ENCODE measurements around the gene ETV3L.

DNA sequence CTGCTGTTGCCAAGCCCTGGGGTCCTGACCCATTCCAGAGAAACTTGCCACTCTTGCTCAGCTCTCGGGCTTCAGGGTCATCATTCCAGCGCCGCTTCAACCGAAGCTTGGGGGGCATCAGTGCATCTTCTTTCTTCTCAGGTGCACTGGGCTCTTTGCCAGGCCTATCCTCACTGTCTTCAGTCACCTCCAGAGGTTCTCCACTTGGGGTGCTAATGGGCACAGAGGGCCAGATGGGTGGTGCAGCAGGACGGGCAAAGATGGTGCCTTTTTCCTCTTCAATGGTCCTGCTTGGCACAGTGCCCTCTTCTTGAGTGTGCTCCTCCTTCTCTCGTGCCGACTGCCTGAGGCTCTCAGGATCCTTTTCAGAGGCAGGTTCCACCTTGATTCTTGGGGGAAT lies 25.2 kb upstream of the ETV3L start:
- TF ChIP-seq, protein P1, sequence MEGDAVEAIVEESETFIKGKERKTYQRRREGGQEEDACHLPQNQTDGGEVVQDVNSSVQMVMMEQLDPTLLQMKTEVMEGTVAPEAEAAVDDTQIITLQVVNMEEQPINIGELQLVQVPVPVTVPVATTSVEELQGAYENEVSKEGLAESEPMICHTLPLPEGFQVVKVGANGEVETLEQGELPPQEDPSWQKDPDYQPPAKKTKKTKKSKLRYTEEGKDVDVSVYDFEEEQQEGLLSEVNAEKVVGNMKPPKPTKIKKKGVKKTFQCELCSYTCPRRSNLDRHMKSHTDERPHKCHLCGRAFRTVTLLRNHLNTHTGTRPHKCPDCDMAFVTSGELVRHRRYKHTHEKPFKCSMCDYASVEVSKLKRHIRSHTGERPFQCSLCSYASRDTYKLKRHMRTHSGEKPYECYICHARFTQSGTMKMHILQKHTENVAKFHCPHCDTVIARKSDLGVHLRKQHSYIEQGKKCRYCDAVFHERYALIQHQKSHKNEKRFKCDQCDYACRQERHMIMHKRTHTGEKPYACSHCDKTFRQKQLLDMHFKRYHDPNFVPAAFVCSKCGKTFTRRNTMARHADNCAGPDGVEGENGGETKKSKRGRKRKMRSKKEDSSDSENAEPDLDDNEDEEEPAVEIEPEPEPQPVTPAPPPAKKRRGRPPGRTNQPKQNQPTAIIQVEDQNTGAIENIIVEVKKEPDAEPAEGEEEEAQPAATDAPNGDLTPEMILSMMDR (IDR thresholded peaks at IDR 0.05; ENCODE audit: low read depth, low read length, poor library complexity, severe bottlenecking), result peak; percentile 37
- no peak for TF ChIP-seq EZH2phosphoT487 (IDR thresholded peaks at IDR 0.05; ENCODE audit: borderline replicate concordance, low read length)

All from DOHH2 (cell line).